ENCODE results near the gene SPATA22. TPM values are rescaled to one million over a fixed set of nuclear protein-coding genes. Genes with fewer than 3 reads are reported as not detected.
"Not testable (repeated sequence)": the region's sequence is repeated elsewhere in the genome, so short reads cannot be mapped to it uniquely, and the experiment has no call there.

Gene SPATA22
- total RNA-seq, 4 donors from 2014 or later: 1.6 TPM; not detected in 3

DNA sequence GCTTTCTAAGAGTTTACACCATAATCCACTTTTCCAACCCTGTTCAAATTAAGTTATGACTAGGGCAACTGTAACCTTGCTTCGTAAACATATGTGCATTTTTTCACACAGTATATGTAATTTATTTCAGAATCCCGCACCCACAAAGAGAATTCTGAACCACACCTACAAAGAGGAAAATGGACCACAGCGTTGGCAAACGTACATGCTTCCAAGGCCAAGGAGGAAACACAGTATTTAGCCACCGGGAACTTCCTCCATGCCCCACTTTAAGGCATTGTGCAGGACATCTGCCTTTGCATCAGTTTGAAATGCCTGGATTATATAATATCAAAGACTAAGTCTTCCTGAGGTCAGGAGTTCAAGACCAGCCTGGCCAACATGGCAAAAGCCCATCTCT is 2.1 kb downstream of the SPATA22 start:
- WGBS, 2 donors: 70 to 71% methylated on average over 5 of the region's 5 CpGs
- DNase-seq (ENCODE audit: low spot score in 2 of 2): no peak
- no peak overlapping the region for H3K4me3 ChIP-seq (ENCODE audit: low read depth, poor library complexity, severe bottlenecking)
- intact Hi-C loops (cut with DNase I; ENCODE audit: low total_unique reads): no loop called here
- TF ChIP-seq, protein P1, sequence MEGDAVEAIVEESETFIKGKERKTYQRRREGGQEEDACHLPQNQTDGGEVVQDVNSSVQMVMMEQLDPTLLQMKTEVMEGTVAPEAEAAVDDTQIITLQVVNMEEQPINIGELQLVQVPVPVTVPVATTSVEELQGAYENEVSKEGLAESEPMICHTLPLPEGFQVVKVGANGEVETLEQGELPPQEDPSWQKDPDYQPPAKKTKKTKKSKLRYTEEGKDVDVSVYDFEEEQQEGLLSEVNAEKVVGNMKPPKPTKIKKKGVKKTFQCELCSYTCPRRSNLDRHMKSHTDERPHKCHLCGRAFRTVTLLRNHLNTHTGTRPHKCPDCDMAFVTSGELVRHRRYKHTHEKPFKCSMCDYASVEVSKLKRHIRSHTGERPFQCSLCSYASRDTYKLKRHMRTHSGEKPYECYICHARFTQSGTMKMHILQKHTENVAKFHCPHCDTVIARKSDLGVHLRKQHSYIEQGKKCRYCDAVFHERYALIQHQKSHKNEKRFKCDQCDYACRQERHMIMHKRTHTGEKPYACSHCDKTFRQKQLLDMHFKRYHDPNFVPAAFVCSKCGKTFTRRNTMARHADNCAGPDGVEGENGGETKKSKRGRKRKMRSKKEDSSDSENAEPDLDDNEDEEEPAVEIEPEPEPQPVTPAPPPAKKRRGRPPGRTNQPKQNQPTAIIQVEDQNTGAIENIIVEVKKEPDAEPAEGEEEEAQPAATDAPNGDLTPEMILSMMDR (IDR thresholded peaks at IDR 0.05): no peak
- TF ChIP-seq POLR2A (IDR thresholded peaks at IDR 0.05): no peak

- WGBS, 2 donors: 78 to 86% methylated on average over 1 of the region's 1 CpG
- H3K4me3 ChIP-seq (ENCODE audit: low read depth, poor library complexity, severe bottlenecking); DNase-seq (ENCODE audit: low spot score in 2 of 2); intact Hi-C loops (cut with DNase I; ENCODE audit: low total_unique reads): not testable (repeated sequence)
These were observed 5.3 kb downstream of the SPATA22 start for GRCh38 chr17:3466355-3466754.

DNA sequence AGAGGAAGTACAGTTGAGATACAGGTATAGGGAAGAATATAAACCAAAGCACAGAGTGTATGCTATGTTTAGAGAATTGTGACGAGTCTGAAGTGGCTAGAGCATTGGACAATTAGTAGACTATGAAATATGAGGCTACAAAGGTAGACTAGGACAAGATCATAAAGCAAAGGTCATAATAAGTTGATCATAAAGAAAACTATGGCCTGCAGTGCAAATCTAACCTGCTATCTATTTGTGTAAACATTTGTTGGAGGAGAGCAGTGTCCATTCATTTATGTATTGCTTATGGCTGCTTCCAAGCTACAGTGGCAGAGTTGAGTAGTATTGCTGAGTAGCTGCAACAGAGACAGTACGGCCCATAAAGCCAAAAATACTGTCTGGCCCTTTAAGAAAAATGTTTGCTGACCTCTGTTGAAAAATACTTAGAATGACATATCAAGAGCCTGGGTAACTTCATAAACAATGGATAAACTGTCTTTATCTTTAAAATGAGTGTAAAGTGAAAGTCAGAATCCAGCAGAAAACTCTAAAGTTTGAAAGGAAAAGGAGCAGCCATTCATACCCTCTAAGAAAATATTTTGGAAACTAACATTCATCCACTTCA is 23.5 kb downstream of the SPATA22 start:
- no peak for DNase-seq (ENCODE audit: low spot score in 2 of 2)
- H3K4me3 ChIP-seq (ENCODE audit: low read depth, poor library complexity, severe bottlenecking): no peak overlapping the region
- TF ChIP-seq, protein P1 (IDR thresholded peaks at IDR 0.05): no peak
- TF ChIP-seq POLR2A (IDR thresholded peaks at IDR 0.05): no peak
- 56 to 62% methylated on average over 2 of the region's 2 CpGs for WGBS, 2 donors
- intact Hi-C loops (cut with DNase I; ENCODE audit: low total_unique reads): no loop called here

- intact Hi-C loops (cut with DNase I; ENCODE audit: low total_unique reads): no loop called here
- TF ChIP-seq, protein P1 (IDR thresholded peaks at IDR 0.05): no peak
- TF ChIP-seq POLR2A (IDR thresholded peaks at IDR 0.05): no peak
- no peak overlapping the region for H3K4me3 ChIP-seq (ENCODE audit: low read depth, poor library complexity, severe bottlenecking)
- 35 to 44% methylated on average over 2 of the region's 2 CpGs for WGBS, 2 donors
- DNase-seq (ENCODE audit: low spot score in 2 of 2): no peak
These were observed 24.0 kb downstream of the SPATA22 start for GRCh38 chr17:3447625-3448024.

DNA sequence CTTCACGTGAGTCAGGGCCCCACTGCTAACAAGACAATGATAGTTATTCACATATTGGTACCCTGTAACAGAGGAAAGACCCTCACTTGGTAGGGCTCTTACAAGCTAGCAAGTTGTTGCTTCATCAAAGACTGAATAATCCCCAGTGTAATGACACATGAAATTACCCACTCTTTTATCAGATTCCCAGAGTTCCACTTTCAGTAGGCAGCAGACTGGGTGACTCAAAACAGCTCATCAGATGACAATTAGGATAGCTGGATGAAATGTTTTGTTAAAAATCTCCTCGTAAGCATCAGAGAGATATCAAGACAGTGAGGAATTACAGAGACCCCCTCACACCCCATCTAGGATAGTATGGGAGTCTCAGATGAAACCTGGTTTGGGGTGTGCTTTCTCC is 31.2 kb downstream of the SPATA22 start:
- WGBS, 2 donors: 77 to 78% methylated on average over 2 of the region's 2 CpGs
- intact Hi-C loops (cut with DNase I; ENCODE audit: low total_unique reads): no loop called here
- H3K4me3 ChIP-seq (ENCODE audit: low read depth, poor library complexity, severe bottlenecking): no peak overlapping the region
- DNase-seq (ENCODE audit: low spot score in 2 of 2): no peak
- TF ChIP-seq, protein P1 (IDR thresholded peaks at IDR 0.05): no peak
- no peak for TF ChIP-seq POLR2A (IDR thresholded peaks at IDR 0.05)

DNA sequence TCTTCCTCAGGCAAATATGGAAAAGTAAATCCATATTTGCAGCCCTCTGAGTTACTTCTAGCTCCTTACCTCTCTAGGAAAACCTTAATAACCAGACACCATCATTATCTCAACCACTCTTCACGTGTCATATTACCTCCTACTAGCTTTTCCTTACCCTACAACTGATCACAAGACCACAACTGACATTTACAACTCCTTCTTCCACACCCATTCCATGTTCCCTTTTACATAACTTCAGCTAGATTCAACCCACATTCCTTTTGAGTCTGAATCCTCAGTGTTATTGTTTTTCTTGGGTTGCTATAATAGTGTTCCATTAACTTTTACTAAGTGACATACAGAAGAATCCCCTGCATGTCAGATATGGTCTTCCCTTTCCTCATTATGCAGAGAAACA is 33.3 kb downstream of the SPATA22 start:
- 63 to 77% methylated on average over 1 of the region's 1 CpG for WGBS, 2 donors
- TF ChIP-seq POLR2A (IDR thresholded peaks at IDR 0.05): no peak
- TF ChIP-seq, protein P1 (IDR thresholded peaks at IDR 0.05): no peak
- no peak for DNase-seq (ENCODE audit: low spot score in 2 of 2)
- intact Hi-C loops (cut with DNase I; ENCODE audit: low total_unique reads): no loop called here
- no peak overlapping the region for H3K4me3 ChIP-seq (ENCODE audit: low read depth, poor library complexity, severe bottlenecking)

All from lower leg skin (tissue), 4 donors.